ENCODE measurements around the gene ITGBL1.

DNA sequence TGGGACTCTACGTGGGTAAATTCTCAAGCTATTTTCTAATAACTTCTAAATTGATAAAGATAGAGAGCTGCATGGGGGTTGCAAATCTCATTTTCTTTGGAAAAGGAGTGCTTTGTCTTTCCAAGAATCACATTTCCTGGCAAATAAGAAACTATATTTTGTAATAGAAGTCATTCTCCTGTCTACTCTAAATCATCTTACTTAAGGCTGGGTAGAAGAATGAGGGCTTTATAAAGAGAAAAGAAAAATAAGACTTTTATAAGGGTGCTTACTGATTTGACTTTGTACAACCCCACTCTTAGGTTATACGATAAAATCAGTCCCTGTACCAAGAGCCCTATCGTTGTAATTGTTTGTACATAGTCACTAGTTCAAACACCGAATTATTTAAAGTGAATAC is 14.9 kb downstream of the ITGBL1 start:
- TF ChIP-seq, protein P1, sequence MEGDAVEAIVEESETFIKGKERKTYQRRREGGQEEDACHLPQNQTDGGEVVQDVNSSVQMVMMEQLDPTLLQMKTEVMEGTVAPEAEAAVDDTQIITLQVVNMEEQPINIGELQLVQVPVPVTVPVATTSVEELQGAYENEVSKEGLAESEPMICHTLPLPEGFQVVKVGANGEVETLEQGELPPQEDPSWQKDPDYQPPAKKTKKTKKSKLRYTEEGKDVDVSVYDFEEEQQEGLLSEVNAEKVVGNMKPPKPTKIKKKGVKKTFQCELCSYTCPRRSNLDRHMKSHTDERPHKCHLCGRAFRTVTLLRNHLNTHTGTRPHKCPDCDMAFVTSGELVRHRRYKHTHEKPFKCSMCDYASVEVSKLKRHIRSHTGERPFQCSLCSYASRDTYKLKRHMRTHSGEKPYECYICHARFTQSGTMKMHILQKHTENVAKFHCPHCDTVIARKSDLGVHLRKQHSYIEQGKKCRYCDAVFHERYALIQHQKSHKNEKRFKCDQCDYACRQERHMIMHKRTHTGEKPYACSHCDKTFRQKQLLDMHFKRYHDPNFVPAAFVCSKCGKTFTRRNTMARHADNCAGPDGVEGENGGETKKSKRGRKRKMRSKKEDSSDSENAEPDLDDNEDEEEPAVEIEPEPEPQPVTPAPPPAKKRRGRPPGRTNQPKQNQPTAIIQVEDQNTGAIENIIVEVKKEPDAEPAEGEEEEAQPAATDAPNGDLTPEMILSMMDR (IDR thresholded peaks at IDR 0.05), result no peak
- no peak for TF ChIP-seq EZH2 (IDR thresholded peaks at IDR 0.05; ENCODE audit: borderline replicate concordance, insufficient read depth, low read depth, low read length, poor library complexity, severe bottlenecking)

All from B cell (primary cell).